ENCODE measurements around the gene OBSCN. TPM values are rescaled to one million over a fixed set of nuclear protein-coding genes. Genes with fewer than 3 reads are reported as not detected.

The OBSCN gene
- total and polyA plus RNA-seq, 12 donors: 0.90 to 18.0 (median 5.9) TPM

DNA sequence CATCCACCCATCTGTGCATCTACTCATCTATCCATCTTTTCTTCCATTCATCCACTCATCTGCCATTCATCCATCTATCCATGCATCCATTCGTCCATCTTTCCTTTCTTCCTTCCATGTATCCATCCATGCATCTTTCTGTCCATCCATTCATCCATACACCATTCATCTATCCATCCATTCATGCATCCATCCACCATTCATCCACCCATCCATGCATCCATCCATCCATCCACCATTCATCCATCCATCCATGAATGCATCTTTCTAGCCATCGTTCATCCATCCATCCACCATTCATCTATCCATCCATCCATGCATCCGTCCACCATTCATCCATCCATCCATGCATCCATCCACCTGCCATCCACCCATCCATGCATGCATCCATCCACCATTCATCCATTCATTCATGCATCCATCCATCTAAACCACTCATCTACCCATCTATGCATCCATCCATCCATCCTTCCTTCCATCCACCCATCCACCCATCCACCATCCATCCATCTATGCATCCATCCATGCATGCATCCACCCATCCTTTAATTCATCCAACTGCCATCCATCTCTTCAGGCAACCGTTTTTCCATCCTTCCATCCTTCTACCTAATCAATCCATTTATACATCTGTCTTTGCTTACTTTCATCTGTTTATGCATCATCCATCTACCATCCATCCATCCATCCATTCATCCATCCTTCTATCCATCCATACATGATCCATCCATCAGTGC is 111.7 kb downstream of the OBSCN start:
- Histone ChIP-seq H3K27ac (no peak overlapping the region), H3K4me1 (replicated peaks in 1 of 2) (no peaks in the 10 kb centered on the region), H3K9me3 (replicated peaks in 1 of 3) (no peaks in the 10 kb centered on the region), H3K4me3 (no peak overlapping the region), H3K36me3 (replicated peaks in 1 of 2) (no peaks in the 10 kb centered on the region), H3K27me3 (no peaks in the 10 kb centered on the region)
- intact Hi-C loops (cut with DNase I): no loop called here
- WGBS, 4 donors: 69 to 81% (median 72%) methylated on average over 4 of the region's 4 CpGs
- DNase-seq: no peak
- TF ChIP-seq POLR2A (IDR thresholded peaks at IDR 0.05): no peak
- TF ChIP-seq, protein P1, sequence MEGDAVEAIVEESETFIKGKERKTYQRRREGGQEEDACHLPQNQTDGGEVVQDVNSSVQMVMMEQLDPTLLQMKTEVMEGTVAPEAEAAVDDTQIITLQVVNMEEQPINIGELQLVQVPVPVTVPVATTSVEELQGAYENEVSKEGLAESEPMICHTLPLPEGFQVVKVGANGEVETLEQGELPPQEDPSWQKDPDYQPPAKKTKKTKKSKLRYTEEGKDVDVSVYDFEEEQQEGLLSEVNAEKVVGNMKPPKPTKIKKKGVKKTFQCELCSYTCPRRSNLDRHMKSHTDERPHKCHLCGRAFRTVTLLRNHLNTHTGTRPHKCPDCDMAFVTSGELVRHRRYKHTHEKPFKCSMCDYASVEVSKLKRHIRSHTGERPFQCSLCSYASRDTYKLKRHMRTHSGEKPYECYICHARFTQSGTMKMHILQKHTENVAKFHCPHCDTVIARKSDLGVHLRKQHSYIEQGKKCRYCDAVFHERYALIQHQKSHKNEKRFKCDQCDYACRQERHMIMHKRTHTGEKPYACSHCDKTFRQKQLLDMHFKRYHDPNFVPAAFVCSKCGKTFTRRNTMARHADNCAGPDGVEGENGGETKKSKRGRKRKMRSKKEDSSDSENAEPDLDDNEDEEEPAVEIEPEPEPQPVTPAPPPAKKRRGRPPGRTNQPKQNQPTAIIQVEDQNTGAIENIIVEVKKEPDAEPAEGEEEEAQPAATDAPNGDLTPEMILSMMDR (IDR thresholded peaks at IDR 0.05): no peak

DNA sequence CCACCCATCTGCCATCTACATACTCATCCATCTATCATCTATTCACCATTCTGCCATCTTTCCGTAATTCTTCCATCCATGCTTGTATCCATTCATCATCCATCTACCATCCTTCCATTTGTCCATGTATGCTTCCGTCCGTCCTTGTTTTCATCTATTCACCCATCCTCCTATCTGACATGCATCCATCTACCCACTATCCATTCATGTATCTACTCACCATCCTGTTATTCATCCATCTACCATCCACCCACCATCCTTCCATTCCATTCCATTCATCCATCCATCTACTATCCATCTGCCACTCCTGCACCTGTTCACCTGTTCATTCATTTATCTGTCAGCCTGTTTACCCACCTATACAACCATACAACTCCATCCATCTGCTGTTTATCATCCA is 112.5 kb downstream of the OBSCN start:
- Histone ChIP-seq H3K27ac (no peak overlapping the region), H3K9me3 (replicated peaks in 1 of 3) (no peaks in the 10 kb centered on the region), H3K36me3 (replicated peaks in 1 of 2) (no peaks in the 10 kb centered on the region), H3K27me3 (no peaks in the 10 kb centered on the region), H3K4me1 (replicated peaks in 1 of 2) (no peaks in the 10 kb centered on the region), H3K4me3 (no peak overlapping the region)
- 80 to 94% (median 85%) methylated on average over 3 of the region's 3 CpGs for WGBS, 4 donors
- intact Hi-C loops (cut with DNase I): no loop called here
- TF ChIP-seq, protein P1 (IDR thresholded peaks at IDR 0.05): no peak
- TF ChIP-seq POLR2A (IDR thresholded peaks at IDR 0.05): no peak
- DNase-seq: no peak

DNA sequence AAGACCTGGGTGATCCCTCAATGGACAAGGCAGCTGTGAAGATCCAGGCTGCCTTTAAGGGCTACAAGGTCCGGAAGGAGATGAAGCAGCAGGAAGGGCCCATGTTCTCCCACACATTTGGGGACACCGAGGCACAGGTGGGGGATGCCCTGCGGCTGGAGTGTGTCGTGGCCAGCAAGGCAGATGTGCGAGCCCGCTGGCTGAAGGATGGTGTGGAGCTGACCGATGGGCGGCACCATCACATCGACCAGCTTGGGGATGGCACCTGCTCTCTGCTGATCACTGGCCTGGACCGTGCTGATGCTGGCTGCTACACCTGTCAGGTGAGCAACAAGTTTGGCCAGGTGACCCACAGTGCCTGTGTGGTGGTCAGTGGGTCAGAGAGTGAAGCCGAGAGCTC is 113.6 kb downstream of the OBSCN start:
- no peak for TF ChIP-seq POLR2A (IDR thresholded peaks at IDR 0.05)
- TF ChIP-seq, protein P1 (IDR thresholded peaks at IDR 0.05): no peak
- peak in 2 of 7 donors; percentile 5 to 10 for DNase-seq
- no peaks in the 10 kb centered on the region for H3K36me3 ChIP-seq (replicated peaks in 1 of 2)
- H3K4me1 ChIP-seq (replicated peaks in 1 of 2): no peaks in the 10 kb centered on the region
- no peak overlapping the region for H3K4me3 ChIP-seq
- 91 to 95% (median 94%) methylated on average over 7 to 11 of the region's 11 CpGs for WGBS, 4 donors
- H3K27me3 ChIP-seq: no peaks in the 10 kb centered on the region
- H3K27ac ChIP-seq: no peak overlapping the region
- no peaks in the 10 kb centered on the region for H3K9me3 ChIP-seq (replicated peaks in 1 of 3)
- intact Hi-C loops (cut with DNase I): no loop called here

DNA sequence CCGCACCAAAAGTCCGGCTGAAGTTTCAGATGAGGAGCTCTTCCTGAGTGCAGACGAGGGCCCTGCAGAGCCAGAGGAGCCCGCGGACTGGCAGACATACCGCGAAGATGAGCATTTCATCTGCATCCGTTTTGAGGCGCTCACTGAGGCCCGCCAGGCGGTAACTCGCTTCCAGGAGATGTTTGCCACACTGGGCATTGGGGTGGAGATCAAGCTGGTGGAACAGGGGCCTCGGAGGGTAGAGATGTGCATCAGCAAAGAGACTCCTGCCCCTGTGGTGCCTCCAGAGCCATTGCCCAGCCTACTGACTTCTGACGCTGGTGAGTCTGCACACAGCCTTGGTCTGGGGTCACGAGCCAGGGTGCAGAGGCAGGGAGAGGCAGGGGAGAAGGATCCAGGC is 114.1 kb downstream of the OBSCN start:
- Histone ChIP-seq H3K27me3 (no peaks in the 10 kb centered on the region), H3K4me1 (replicated peaks in 1 of 2) (no peaks in the 10 kb centered on the region), H3K4me3 (no peak overlapping the region), H3K27ac (no peak overlapping the region), H3K9me3 (replicated peaks in 1 of 3) (no peaks in the 10 kb centered on the region), H3K36me3 (replicated peaks in 1 of 2) (no peaks in the 10 kb centered on the region)
- WGBS, 4 donors: 60 to 93% (median 89%) methylated on average over 1 to 15 of the region's 15 CpGs
- no peak for TF ChIP-seq POLR2A (IDR thresholded peaks at IDR 0.05)
- TF ChIP-seq, protein P1 (IDR thresholded peaks at IDR 0.05): no peak
- no peak for DNase-seq
- intact Hi-C loops (cut with DNase I): no loop called here

Measured in adrenal gland (tissue), 12 donors.